Non-pigmented ciliary epithelial cell (primary cell): ENCODE measurements around the gene VDR.

ENCODE experiments used
- DNase-seq: peaks from one replicate; pipeline ENCODE4 v3.0.0-alpha.2; 2010; ENCODE audit warnings: low read depth

The VDR gene

GRCh38 chr12:47793015-47793681 is 111.6 kb downstream of the VDR start:
- no peak for DNase-seq

DNA sequence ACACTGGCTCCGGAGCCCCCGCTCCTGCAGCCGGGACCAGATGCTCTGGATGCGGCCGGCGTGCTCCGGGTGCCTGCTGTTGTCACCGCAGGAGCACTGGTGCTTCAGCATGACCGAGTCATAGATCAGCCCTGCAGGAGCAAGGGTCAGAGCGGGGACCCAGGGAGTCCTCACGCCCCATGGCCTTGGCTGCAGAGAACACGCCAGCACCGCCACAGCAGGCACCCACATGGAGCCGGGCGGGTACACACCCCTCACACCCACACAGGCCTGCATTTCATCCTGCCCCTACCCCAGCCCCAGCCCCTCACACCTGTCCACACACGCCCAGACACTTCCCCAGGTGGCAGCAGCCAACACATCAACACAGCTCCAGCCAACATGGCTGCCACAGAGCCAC is 112.9 kb downstream of the VDR start:
- DNase-seq, result no peak
